ENCODE results near the gene TEX11.

DNA sequence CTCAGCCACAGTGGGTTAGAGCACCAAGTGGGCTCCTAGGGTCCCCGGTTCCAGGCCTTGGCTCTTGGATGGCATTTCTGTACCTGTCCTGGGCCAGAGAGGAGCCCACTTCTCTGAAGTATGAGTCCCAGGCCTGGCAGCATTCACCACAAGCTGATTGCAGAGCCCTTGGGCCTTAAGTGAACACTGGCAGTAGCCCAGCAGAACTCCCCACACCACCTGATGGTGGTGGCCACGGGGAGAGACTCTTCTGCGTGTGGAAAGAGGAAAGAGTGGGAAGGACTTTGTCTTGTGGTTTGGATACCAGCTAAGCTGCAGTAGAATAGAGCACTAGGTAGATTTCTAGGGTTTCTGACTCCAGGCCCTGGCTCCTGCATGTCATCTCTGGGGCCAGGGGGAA is 359.1 kb downstream of the TEX11 start:
- TF ChIP-seq, protein P1, sequence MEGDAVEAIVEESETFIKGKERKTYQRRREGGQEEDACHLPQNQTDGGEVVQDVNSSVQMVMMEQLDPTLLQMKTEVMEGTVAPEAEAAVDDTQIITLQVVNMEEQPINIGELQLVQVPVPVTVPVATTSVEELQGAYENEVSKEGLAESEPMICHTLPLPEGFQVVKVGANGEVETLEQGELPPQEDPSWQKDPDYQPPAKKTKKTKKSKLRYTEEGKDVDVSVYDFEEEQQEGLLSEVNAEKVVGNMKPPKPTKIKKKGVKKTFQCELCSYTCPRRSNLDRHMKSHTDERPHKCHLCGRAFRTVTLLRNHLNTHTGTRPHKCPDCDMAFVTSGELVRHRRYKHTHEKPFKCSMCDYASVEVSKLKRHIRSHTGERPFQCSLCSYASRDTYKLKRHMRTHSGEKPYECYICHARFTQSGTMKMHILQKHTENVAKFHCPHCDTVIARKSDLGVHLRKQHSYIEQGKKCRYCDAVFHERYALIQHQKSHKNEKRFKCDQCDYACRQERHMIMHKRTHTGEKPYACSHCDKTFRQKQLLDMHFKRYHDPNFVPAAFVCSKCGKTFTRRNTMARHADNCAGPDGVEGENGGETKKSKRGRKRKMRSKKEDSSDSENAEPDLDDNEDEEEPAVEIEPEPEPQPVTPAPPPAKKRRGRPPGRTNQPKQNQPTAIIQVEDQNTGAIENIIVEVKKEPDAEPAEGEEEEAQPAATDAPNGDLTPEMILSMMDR (IDR thresholded peaks at IDR 0.05) = no peak
- TF ChIP-seq POLR2A (IDR thresholded peaks at IDR 0.05) = no peak
